ENCODE data around the gene PEAK1.

DNA sequence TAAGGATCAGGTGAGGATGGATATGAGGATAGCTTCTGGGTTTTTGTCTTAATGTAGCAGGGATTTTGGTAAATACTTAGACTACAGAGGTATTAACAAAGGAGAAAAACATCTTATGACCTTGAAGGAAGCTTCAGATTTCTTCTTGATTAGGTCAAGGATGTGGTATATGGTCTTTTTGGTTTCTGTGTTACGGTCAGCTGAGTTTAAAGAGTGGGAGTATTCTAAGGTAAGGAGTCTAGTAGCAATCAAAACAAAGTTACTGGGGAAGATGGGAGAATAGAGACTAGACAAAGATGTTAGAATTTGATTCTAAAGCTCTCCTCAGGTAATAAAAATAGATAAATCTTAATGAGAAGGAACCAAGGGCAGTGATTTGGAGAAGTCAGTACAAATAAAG, 7.0 kb upstream of the PEAK1 start:
- TF ChIP-seq, protein P1, sequence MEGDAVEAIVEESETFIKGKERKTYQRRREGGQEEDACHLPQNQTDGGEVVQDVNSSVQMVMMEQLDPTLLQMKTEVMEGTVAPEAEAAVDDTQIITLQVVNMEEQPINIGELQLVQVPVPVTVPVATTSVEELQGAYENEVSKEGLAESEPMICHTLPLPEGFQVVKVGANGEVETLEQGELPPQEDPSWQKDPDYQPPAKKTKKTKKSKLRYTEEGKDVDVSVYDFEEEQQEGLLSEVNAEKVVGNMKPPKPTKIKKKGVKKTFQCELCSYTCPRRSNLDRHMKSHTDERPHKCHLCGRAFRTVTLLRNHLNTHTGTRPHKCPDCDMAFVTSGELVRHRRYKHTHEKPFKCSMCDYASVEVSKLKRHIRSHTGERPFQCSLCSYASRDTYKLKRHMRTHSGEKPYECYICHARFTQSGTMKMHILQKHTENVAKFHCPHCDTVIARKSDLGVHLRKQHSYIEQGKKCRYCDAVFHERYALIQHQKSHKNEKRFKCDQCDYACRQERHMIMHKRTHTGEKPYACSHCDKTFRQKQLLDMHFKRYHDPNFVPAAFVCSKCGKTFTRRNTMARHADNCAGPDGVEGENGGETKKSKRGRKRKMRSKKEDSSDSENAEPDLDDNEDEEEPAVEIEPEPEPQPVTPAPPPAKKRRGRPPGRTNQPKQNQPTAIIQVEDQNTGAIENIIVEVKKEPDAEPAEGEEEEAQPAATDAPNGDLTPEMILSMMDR (IDR thresholded peaks at IDR 0.05), result no peak
- TF ChIP-seq TCF7L2 (IDR thresholded peaks at IDR 0.05; ENCODE audit: low read depth, low read length) (no peak), POLR2AphosphoS5 (IDR thresholded peaks at IDR 0.05; ENCODE audit: low read depth, low read length) (no peak), SIN3A (IDR thresholded peaks at IDR 0.05; ENCODE audit: borderline replicate concordance, insufficient read depth, low read depth, low read length) (no peak)
- TF ChIP-seq, protein P2, sequence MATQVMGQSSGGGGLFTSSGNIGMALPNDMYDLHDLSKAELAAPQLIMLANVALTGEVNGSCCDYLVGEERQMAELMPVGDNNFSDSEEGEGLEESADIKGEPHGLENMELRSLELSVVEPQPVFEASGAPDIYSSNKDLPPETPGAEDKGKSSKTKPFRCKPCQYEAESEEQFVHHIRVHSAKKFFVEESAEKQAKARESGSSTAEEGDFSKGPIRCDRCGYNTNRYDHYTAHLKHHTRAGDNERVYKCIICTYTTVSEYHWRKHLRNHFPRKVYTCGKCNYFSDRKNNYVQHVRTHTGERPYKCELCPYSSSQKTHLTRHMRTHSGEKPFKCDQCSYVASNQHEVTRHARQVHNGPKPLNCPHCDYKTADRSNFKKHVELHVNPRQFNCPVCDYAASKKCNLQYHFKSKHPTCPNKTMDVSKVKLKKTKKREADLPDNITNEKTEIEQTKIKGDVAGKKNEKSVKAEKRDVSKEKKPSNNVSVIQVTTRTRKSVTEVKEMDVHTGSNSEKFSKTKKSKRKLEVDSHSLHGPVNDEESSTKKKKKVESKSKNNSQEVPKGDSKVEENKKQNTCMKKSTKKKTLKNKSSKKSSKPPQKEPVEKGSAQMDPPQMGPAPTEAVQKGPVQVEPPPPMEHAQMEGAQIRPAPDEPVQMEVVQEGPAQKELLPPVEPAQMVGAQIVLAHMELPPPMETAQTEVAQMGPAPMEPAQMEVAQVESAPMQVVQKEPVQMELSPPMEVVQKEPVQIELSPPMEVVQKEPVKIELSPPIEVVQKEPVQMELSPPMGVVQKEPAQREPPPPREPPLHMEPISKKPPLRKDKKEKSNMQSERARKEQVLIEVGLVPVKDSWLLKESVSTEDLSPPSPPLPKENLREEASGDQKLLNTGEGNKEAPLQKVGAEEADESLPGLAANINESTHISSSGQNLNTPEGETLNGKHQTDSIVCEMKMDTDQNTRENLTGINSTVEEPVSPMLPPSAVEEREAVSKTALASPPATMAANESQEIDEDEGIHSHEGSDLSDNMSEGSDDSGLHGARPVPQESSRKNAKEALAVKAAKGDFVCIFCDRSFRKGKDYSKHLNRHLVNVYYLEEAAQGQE (IDR thresholded peaks at IDR 0.05; ENCODE audit: insufficient read depth in 1 of 2, low read depth in 2 of 2, low read length in 1 of 2), result no peak
